Left renal pelvis (tissue), 4 donors: Measurements from ENCODE around the gene LEP. TPM values are rescaled to one million over a fixed set of nuclear protein-coding genes. Genes with fewer than 3 reads are reported as not detected.

Source experiments
- DNase-seq, 4 donors: peaks; one replicate each; pipeline ENCODE4 v3.0.0-alpha.2; 2013; ENCODE audit warnings: low read depth in 4 of 4, low spot score in 3 of 4
- polyA plus RNA-seq, 4 donors: library from polyadenylated mRNA; unstranded; fragments of 120-200 nt; gene quantifications; one replicate each; pipeline ENCODE4 v1.2.1, GENCODE V29; 2013; ENCODE audit not compliant: insufficient read length in 4 of 4

Gene LEP
- under 1 TPM in 3 of 4 donors, not detected in 1; 0.16 to 0.50 (median 0.36) TPM for polyA plus RNA-seq

DNA sequence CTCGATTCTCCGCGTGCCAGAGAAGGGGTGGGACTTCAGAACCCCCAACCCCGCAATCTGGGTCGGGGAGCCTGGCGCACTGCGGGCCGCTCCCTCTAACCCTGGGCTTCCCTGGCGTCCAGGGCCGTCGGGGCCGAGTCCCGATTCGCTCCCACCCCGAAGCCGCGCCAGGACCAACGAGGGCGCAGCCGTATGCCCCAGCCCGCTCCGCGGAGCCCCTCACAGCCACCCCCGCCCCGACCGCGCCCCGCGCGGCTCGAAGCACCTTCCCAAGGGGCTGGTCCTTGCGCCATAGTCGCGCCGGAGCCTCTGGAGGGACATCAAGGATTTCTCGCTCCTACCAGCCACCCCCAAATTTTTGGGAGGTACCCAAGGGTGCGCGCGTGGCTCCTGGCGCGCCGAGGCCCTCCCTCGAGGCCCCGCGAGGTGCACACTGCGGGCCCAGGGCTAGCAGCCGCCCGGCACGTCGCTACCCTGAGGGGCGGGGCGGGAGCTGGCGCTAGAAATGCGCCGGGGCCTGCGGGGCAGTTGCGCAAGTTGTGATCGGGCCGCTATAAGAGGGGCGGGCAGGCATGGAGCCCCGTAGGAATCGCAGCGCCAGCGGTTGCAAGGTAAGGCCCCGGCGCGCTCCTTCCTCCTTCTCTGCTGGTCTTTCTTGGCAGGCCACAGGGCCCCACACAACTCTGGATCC lies at the start of gene LEP:
LEP (plus strand) TSS at position 583 of the 691 bp plus-strand sequence. CDS start 10,741 bp downstream, outside the sequence.
- no peak for DNase-seq

DNA sequence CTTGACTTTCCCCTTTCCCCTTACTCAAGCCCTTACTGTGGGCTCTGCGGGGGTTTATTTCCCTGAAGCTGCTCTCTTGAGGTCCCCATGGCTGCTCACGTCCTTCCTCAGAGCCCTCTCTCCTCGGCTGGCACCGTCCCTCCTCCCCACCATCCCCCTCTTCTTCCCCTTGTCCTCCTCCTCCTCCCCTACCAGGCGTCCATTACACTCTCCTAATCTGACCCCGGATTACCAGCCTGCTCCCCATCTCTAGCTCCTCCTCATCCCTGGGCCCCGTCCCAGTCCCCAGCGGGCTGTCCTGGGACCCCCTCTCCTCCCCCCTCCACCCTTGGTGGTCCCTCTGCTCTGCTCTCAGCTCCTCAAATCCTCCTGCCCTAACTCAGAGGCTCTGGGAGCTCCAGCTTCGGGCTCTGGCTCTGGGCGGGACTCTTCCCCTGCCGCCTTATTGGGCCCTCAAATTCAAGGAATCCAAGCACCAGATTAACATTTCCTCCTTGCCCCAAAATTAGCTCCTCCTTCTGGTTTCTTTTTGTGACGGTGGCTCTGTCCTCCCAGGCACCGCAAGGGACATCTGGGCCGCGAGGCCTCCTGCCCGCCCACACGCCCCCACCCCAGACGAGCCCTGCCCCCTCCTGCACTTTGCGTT lies 48.5 kb upstream of the LEP start:
- DNase-seq, result no peak

GRCh38 chr7:128194533-128195282 lies 46.4 kb upstream of the LEP start:
- DNase-seq, result no peak

DNA sequence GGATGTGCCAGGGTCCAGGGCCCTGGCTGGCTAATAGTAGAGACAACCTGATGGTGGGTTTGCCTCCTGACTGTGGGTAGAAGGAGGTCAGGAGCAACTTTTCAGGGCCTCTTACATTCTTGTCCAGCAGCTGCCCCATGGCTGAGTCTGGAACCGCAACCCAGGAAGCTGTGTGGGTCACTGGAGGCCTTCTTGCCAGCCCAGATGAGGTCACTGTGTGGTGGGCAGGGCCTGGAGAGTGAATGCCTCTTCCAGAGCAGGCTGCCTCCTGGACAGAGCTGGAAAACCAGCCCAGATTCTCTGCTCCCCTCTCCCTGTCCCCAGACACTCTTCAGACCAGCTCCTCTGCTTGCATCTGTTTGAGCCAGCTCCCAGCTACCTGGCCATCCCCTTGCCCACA lies 43.5 kb upstream of the LEP start:
- no peak for DNase-seq

- DNase-seq, result no peak
Measured at GRCh38 chr7:128197989-128198580, 43.0 kb upstream of the LEP start.

- no peak for DNase-seq
Measured at GRCh38 chr7:128200376-128200775, 40.7 kb upstream of the LEP start.

DNA sequence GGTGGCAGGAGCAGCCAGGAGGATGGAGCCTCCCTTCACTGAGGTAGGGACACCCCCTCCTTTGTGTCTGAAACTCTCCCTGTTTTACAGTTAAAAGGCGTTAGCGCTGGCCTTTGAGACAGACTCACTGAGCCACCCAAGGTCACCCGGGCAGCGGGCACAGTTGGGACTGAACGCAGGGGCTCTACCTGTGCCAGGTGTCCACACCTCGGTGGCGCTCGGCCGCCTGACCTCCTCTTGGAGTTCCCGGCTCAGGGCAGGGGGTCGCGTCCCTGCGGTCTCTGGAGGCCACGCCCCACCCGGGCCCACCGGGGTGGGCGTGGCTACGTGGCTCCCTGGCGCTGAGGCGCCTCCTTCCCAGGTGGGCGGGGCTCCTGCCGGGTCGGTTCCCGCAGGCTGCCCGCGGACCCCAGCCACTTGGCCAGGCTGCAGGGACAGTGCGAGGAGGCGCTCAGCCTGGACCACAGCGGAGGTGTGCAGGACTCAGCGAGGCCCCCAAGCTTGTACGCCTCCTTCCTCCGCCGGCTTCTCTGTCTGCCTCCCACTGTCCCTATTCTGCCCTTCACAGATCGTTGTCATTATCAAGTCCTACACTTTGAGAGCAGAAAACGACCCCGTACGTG lies 39.9 kb upstream of the LEP start:
- DNase-seq, result no peak

- DNase-seq, result no peak
Measured at GRCh38 chr7:128201690-128202085, 39.4 kb upstream of the LEP start.

DNA sequence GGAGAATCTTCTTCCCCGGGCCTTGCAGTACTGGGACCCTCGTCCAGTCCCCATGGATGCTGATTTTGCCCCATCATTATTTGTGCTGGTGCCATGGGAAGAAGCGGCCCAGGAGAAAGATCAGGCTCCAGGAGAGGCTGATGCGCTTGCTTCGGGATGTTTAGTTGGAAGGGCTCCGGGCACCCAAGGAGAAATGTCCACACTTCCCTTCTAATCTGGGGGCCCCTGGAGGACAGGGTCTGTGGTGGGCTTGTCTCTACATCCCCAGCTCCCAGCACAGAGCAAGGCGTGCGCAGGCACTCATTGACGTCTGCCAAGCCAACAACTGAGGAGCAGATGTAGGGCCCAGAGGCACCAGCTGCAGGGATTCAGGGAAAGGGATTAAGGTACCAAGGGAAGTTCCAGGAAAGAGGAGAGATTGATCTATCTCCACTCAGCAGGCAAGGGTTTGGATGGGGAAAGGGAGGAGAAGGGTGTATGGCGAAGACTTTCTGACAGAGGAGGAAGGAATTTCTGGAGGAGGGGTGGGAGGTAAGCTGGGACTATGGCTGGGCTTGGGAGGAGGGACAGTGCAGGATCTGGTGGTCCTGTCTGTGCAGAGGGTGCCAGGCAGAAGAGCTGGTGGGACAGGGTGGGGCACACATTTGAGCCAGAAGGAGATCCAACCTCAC lies 38.7 kb upstream of the LEP start:
- no peak for DNase-seq

DNA sequence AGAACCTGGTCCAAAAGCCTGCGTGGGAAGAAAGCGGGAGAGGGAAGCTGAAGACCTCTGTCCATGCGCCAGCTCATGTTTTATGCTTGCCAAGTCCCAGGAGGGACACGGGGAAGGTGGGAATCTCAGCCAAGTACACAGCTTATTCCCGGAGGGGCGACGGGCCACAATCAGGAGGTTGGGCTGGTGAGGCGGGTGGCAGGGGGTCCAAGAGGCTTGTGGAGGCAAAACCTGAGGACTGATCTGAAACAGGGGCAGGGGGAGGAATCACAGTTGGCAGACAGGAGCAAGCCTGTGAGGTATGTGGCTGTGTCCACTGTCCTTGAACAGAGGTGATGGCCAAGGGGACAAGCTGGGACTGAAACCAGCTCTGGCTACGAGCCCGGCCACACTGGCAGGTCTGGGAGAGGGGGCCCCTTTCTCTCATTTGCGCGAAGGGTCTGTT lies 38.0 kb upstream of the LEP start:
- DNase-seq, result no peak

- no peak for DNase-seq
Measured at GRCh38 chr7:128203710-128204214, 37.3 kb upstream of the LEP start.

GRCh38 chr7:128204455-128204854 lies 36.6 kb upstream of the LEP start:
- DNase-seq, result no peak

GRCh38 chr7:128205068-128205467 lies 36.0 kb upstream of the LEP start:
- no peak for DNase-seq

GRCh38 chr7:128206017-128206746 lies 34.9 kb upstream of the LEP start:
- DNase-seq, result no peak

- no peak for DNase-seq
Measured at GRCh38 chr7:128206747-128207500, 34.2 kb upstream of the LEP start.

- no peak for DNase-seq
Measured at GRCh38 chr7:128207609-128208008, 33.5 kb upstream of the LEP start.

- peak; percentile 52 to 66 (median 54) for DNase-seq
Measured at GRCh38 chr7:128209229-128210035, 31.6 kb upstream of the LEP start.

DNA sequence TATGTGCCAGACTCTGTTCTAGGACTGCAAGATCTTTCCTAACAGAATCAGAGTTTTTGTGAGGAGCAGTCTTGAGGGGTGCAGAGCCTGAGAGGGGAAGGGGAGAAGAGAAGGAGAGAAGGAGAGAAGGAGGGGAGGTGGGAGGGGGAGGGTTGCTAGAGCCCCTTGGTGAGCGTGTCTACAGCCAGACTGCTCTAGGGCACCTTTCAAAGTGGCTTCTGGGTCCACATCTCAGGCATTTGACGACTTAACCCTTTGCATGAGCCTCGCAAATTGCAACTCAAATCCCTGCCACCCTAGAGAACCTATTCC lies 31.1 kb upstream of the LEP start:
- DNase-seq, result no peak
